GM19455 (cell line): ENCODE measurements around the gene AFP.

ENCODE experiments used
- ATAC-seq: cut with Tn5 transposase; IDR thresholded peaks from one replicate; pipeline ENCODE4 v1.9.1; 2021; ENCODE audit not compliant: unreplicated experiment

The AFP gene

GRCh38 chr4:73456177-73457022 is 20.4 kb downstream of the AFP start:
- no peak for ATAC-seq

- no peak for ATAC-seq
Observed at GRCh38 chr4:73458184-73459047, 22.4 kb downstream of the AFP start.

GRCh38 chr4:73459048-73459421 is 23.0 kb downstream of the AFP start:
- no peak for ATAC-seq

GRCh38 chr4:73460913-73461522 is 25.0 kb downstream of the AFP start:
- ATAC-seq: no peak

GRCh38 chr4:73468170-73468569 is 32.1 kb downstream of the AFP start:
- ATAC-seq: no peak

- ATAC-seq: no peak
Observed at GRCh38 chr4:73470728-73471127, 34.7 kb downstream of the AFP start.

GRCh38 chr4:73477176-73477575 is 41.2 kb downstream of the AFP start:
- ATAC-seq: no peak

- ATAC-seq: no peak
Observed at GRCh38 chr4:73479323-73479722, 43.3 kb downstream of the AFP start.

GRCh38 chr4:73481358-73481757 is 45.3 kb downstream of the AFP start, which contains the start of gene AFM:
Gene AFM, plus strand, starts transcription at chr4:73481745. Its CDS starts 31 bp downstream, at chr4:73481776.
- no peak for ATAC-seq

- no peak for ATAC-seq
Observed at GRCh38 chr4:73485085-73485484, 49.1 kb downstream of the AFP start.

- no peak for ATAC-seq
Observed at GRCh38 chr4:73485596-73485995, 49.6 kb downstream of the AFP start.

- no peak for ATAC-seq
Observed at GRCh38 chr4:73486497-73486896, 50.5 kb downstream of the AFP start.

- no peak for ATAC-seq
Observed at GRCh38 chr4:73487233-73487632, 51.2 kb downstream of the AFP start.

- ATAC-seq: no peak
Observed at GRCh38 chr4:73499996-73500765, 64.2 kb downstream of the AFP start.

- no peak for ATAC-seq
Observed at GRCh38 chr4:73501664-73502265, 65.7 kb downstream of the AFP start.

GRCh38 chr4:73505567-73505966 is 69.5 kb downstream of the AFP start:
- no peak for ATAC-seq
